H1 (cell line): ENCODE results near the gene DDAH2. TPM values are rescaled to one million over a fixed set of nuclear protein-coding genes. Genes with fewer than 3 reads are reported as not detected.

ENCODE experiments used
- CTCF ChIA-PET: fragments of 300-600 bp; sonication (Branson Sonifier 250); formaldehyde crosslinking; loops from one replicate; lab custom pipeline; 2021; ENCODE audit not compliant: partially characterized antibody; lab: Charles Lee
- POLR2A ChIA-PET: fragments of 300-600 bp; sonication (Branson Sonifier 250); formaldehyde crosslinking; loops from one replicate; lab custom pipeline; 2021; ENCODE audit warnings: inconsistent platforms; ENCODE audit not compliant: partially characterized antibody; lab: Charles Lee
- DNase-seq, 2 experiments: peaks; one replicate each; pipeline versions ENCODE4 v3.0.0 to v3.0.0-alpha.2; 2010 to 2022; ENCODE audit warnings: low spot score in 2 of 2, low read depth in 1 of 2, mixed read lengths in 1 of 2
- FAIRE-seq: peaks from 2 replicates; lab custom pipeline; 2011; peaks lifted over from hg19 to GRCh38; lab: Jason Lieb, UNC
- H2AFZ ChIP-seq: 2 replicates; pipeline ENCODE4 v1.8.1; 2012; ENCODE audit warnings: low read length, inconsistent platforms
- H2AK5ac ChIP-seq: 2 replicates; pipeline ENCODE4 v1.6.1; 2013; ENCODE audit warnings: low read depth, low read length
- H2BK120ac ChIP-seq: replicated peaks from 2 replicates; pipeline ENCODE3; 2013; ENCODE audit warnings: low read depth, low read length, inconsistent platforms
- H2BK12ac ChIP-seq: 2 replicates; pipeline ENCODE4 v1.6.1; 2013; ENCODE audit warnings: low read depth, low read length
- H2BK15ac ChIP-seq: 2 replicates; pipeline ENCODE4 v1.6.1; 2013; ENCODE audit warnings: low read length
- H2BK20ac ChIP-seq: 2 replicates; pipeline ENCODE4 v1.6.1; 2013; ENCODE audit warnings: low read length
- H2BK5ac ChIP-seq: 2 replicates; pipeline ENCODE4 v1.6.1; 2013; ENCODE audit warnings: low read depth, low read length
- H3K14ac ChIP-seq: 2 replicates; pipeline ENCODE4 v1.6.1; 2013; ENCODE audit warnings: inconsistent platforms; ENCODE audit not compliant: insufficient read length
- H3K18ac ChIP-seq: 2 replicates; pipeline ENCODE4 v1.6.1; 2013; ENCODE audit warnings: low read length; ENCODE audit errors: extremely low read depth
- H3K23ac ChIP-seq: 2 replicates; pipeline ENCODE4 v1.6.1; 2013; ENCODE audit warnings: inconsistent platforms; ENCODE audit not compliant: insufficient read length
- H3K23me2 ChIP-seq: 2 replicates; pipeline ENCODE4 v1.6.1; 2013; ENCODE audit warnings: low read depth, low read length
- H3K27ac ChIP-seq: 2 replicates; pipeline ENCODE4 v1.6.1; 2011; ENCODE audit warnings: low read depth, low read length, inconsistent platforms
- H3K27me3 ChIP-seq, 4 experiments: replicated peaks in 1 of 4; 1 replicate in 1 of 4; 2 replicates in 3 of 4; pipeline versions ENCODE4 v1.6.1 to v1.8.1; 2011 to 2013; ENCODE audit warnings: low read length in 3 of 4, mild to moderate bottlenecking in 3 of 4, inconsistent platforms in 2 of 4, mixed read lengths in 2 of 4, moderate library complexity in 1 of 4; ENCODE audit not compliant: control insufficient read depth in 3 of 4, insufficient read depth in 3 of 4; ENCODE audit errors: extremely low read depth in 1 of 4
- H3K36me3 ChIP-seq, 4 experiments: 2 replicates each; pipeline versions ENCODE4 v1.6.1 to v1.8.1; 2011 to 2013; ENCODE audit warnings: mild to moderate bottlenecking in 4 of 4, low read length in 3 of 4, moderate library complexity in 2 of 4, control low read depth in 1 of 4, inconsistent platforms in 1 of 4; ENCODE audit not compliant: insufficient read depth in 4 of 4, control insufficient read depth in 2 of 4
- H3K4ac ChIP-seq: replicated peaks from 2 replicates; pipeline ENCODE3; 2013; ENCODE audit warnings: low read length, low read depth, mixed read lengths, inconsistent platforms; ENCODE audit not compliant: insufficient read length
- H3K4me1 ChIP-seq, 4 experiments: replicated peaks in 1 of 4; 1 replicate in 1 of 4; 2 replicates in 3 of 4; pipeline versions ENCODE4 v1.6.1 to v1.8.1; 2011 to 2013; ENCODE audit warnings: low read length in 3 of 4, inconsistent platforms in 2 of 4, mixed read lengths in 1 of 4; ENCODE audit not compliant: insufficient read depth in 4 of 4, control insufficient read depth in 3 of 4
- H3K4me2 ChIP-seq, 2 experiments: 2 replicates each; pipeline versions ENCODE4 v1.6.1 to v1.8.1; 2011 to 2013; ENCODE audit warnings: low read depth in 2 of 2, low read length in 2 of 2, control low read depth in 1 of 2, inconsistent platforms in 1 of 2, mild to moderate bottlenecking in 1 of 2; ENCODE audit not compliant: insufficient read depth in 1 of 2
- H3K4me3 ChIP-seq, 4 experiments: fragments of 200-600, 300-600 bp in 1 of 4; sonication (generic), shearing (Covaris generic), sonication (Bioruptor Twin) in 1 of 4; 2 replicates each; pipeline versions ENCODE4 v1.5.1 to v1.8.1; 2011 to 2016; ENCODE audit warnings: low read length in 4 of 4, low read depth in 3 of 4, control low read depth in 2 of 4, inconsistent platforms in 2 of 4, mild to moderate bottlenecking in 2 of 4, mixed read lengths in 1 of 4, moderate library complexity in 1 of 4; ENCODE audit not compliant: insufficient read depth in 2 of 4; ENCODE audit errors: extremely low read depth in 1 of 4
- H3K56ac ChIP-seq: replicated peaks from 2 replicates; pipeline ENCODE3; 2013; ENCODE audit warnings: low read depth, mild to moderate bottlenecking, mixed read lengths, low read length, inconsistent platforms; ENCODE audit not compliant: insufficient read length
- H3K79me1 ChIP-seq: 2 replicates; pipeline ENCODE4 v1.6.1; 2013; ENCODE audit warnings: low read depth, low read length, control low read depth
- H3K79me2 ChIP-seq, 2 experiments: 2 replicates each; pipeline versions ENCODE4 v1.6.1 to v1.8.1; 2012 to 2013; ENCODE audit warnings: low read length in 2 of 2, mild to moderate bottlenecking in 2 of 2, inconsistent platforms in 1 of 2; ENCODE audit not compliant: insufficient read depth in 2 of 2, control insufficient read depth in 1 of 2
- H3K9ac ChIP-seq, 4 experiments: replicated peaks in 1 of 4; 1 replicate in 1 of 4; 2 replicates in 3 of 4; pipeline versions ENCODE4 v1.6.1 to v1.8.1; 2011 to 2013; ENCODE audit warnings: low read depth in 3 of 4, low read length in 3 of 4, control low read depth in 2 of 4, mild to moderate bottlenecking in 2 of 4, moderate library complexity in 2 of 4, inconsistent platforms in 1 of 4; ENCODE audit errors: extremely low read depth in 1 of 4
- H3K9me3 ChIP-seq, 2 experiments: 2 replicates each; pipeline versions ENCODE4 v1.6.1 to v1.8.1; 2012 to 2013; ENCODE audit warnings: mild to moderate bottlenecking in 2 of 2, moderate library complexity in 2 of 2, control low read depth in 1 of 2, inconsistent platforms in 1 of 2, low read depth in 1 of 2, low read length in 1 of 2, mixed read lengths in 1 of 2; ENCODE audit not compliant: insufficient read depth in 2 of 2
- H4K20me1 ChIP-seq, 2 experiments: replicated peaks in 1 of 2; 2 replicates each; pipeline versions ENCODE3 to v1.8.1; 2011 to 2013; ENCODE audit warnings: inconsistent platforms in 2 of 2, low read length in 2 of 2, mild to moderate bottlenecking in 1 of 2; ENCODE audit not compliant: insufficient read depth in 2 of 2, control insufficient read depth in 1 of 2
- H4K5ac ChIP-seq: 2 replicates; pipeline ENCODE4 v1.6.1; 2013; ENCODE audit warnings: low read length, low read depth, mixed read lengths, inconsistent platforms; ENCODE audit not compliant: insufficient read length
- H4K8ac ChIP-seq: 2 replicates; pipeline ENCODE4 v1.8.0; 2013; ENCODE audit warnings: mild to moderate bottlenecking, moderate library complexity, low read length, inconsistent platforms; ENCODE audit not compliant: insufficient read depth; ENCODE audit errors: extremely low read depth
- H4K91ac ChIP-seq: replicated peaks from 2 replicates; pipeline ENCODE3; 2013; ENCODE audit warnings: low read length, mixed read lengths, inconsistent platforms; ENCODE audit not compliant: insufficient read length
- BCL11A ChIP-seq, 2 experiments: IDR thresholded peaks; one replicate each; pipeline ENCODE4 v1.6.1; 2011; ENCODE audit warnings: low read depth in 2 of 2, low read length in 2 of 2, mild to moderate bottlenecking in 2 of 2
- CBX5 ChIP-seq: fragments of 300-800, 300-1000 bp; sonication (generic); IDR thresholded peaks from 2 replicates; pipeline ENCODE4 v1.7.1; 2016; ENCODE audit warnings: antibody characterized with exemption, low read length, low read depth
- NANOG ChIP-seq: IDR thresholded peaks from 2 replicates; pipeline ENCODE4 v1.6.1; 2011; ENCODE audit warnings: low read length, low read depth, mild to moderate bottlenecking, inconsistent platforms; ENCODE audit not compliant: insufficient read depth, poor library complexity, severe bottlenecking
- RXRA ChIP-seq: IDR thresholded peaks from 2 replicates; pipeline ENCODE4 v1.6.1; 2011; ENCODE audit warnings: low read depth, mild to moderate bottlenecking, low read length, moderate library complexity; ENCODE audit not compliant: insufficient read depth
- SAP30 ChIP-seq: fragments of 300-600 bp; sonication (generic); IDR thresholded peaks from 2 replicates; pipeline ENCODE4 v1.7.1; 2012; ENCODE audit warnings: low read length, moderate library complexity, mild to moderate bottlenecking, inconsistent platforms; ENCODE audit not compliant: insufficient read depth, insufficient replicate concordance
- SP1 ChIP-seq: IDR thresholded peaks from 2 replicates; pipeline ENCODE4 v1.6.1; 2011; ENCODE audit warnings: low read depth, low read length
- SRF ChIP-seq: IDR thresholded peaks from 2 replicates; pipeline ENCODE4 v1.6.1; 2011; ENCODE audit warnings: mild to moderate bottlenecking, low read depth, low read length, moderate library complexity
- WGBS, 2 experiments: shearing (Covaris generic) in 1 of 2; methylation state at CpG; one replicate each; pipeline versions ENCODE4 v1.1.6 to v1.1.7; 2013 to 2015; ENCODE audit warnings: low lambda C conversion rate in 2 of 2, mixed read lengths in 2 of 2, inconsistent platforms in 1 of 2, low coverage in 1 of 2, missing lambda C conversion rate in 1 of 2; ENCODE audit not compliant: insufficient replicate concordance in 2 of 2, insufficient coverage in 1 of 2, insufficient read length in 1 of 2; ENCODE audit errors: extremely low coverage in 1 of 2, missing lambda C conversion rate in 1 of 2; 5-methylcytosine and 5-hydroxymethylcytosine counted together
- polyA plus RNA-seq, 7 experiments: library from polyadenylated mRNA; depleted of rRNA in 3 of 7; stranded (reverse) in 5 of 7; unstranded in 2 of 7; fragments of >200 nt in 5 of 7; fragments of 200-250 nt in 2 of 7; gene quantifications; 1 replicate in 5 of 7; 2 replicates in 1 of 7; 4 replicates in 1 of 7; pipeline versions ENCODE4 v1.2.1 to v1.2.3, GENCODE V29; 2011 to 2013; ENCODE audit warnings: missing spikeins in 2 of 7, mixed read lengths in 2 of 7
- total RNA-seq: library from RNA; stranded (reverse); fragmentation: NEBNext Ultra II Directional; extraction: Animal tissue kit (Norgen Biotek cat#: 25700); gene quantifications from 2 replicates; pipeline ENCODE4 v1.2.1, GENCODE V29; 2021

DDAH2 gene
- total and polyA plus RNA-seq, 2 of the 8 experiments (the other 6 are each of a cell fraction or from before 2014, with no cell fraction given), result 53.3 to 73.5 TPM

DNA sequence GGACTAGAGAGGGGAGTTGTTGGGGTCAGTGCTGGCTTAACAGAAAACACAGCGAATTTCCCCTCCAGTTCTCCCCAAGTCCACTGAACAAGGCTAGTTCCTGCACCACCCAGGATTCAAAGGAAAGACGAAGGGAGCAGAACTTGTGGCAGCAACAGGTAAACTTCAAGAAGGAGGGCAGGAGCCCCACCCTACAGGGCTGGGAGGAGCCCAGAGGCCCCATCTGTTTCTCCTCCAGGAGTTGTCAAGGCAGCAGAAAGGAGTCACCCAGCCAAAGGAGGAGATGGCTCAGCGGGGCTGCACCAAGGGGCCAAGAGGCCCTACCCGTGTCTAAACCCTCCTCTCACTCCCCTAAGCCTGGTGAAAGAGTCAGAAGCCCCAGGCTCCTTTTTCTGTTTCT, 35.1 kb upstream of the DDAH2 start:
- Histone ChIP-seq H2BK15ac (no peak overlapping the region), H4K20me1 (no peaks in the 10 kb centered on the region), H3K23ac (no peak overlapping the region), H3K4me3 (no peak overlapping the region), H2BK120ac (no peak overlapping the region), H3K23me2 (peaks cover 3% of the 10 kb centered on the region; the same call in 1 of the 2 replicates), H2BK12ac (no peak overlapping the region), H3K56ac (no peak overlapping the region), H2AK5ac (no peak overlapping the region), H3K4ac (no peak overlapping the region), H2BK20ac (no peak overlapping the region), H2AFZ (no peak overlapping the region), H3K9me3 (no peaks in the 10 kb centered on the region), H2BK5ac (no peak overlapping the region), H4K91ac (no peak overlapping the region), H3K14ac (no peak overlapping the region), H3K79me2 (no peaks in the 10 kb centered on the region), H3K27ac (no peak overlapping the region), H3K36me3 (peaks cover 0 to 16% (median 1%) of the 10 kb centered on the region in 4 experiments; a peak in 3 of 8 replicates), H3K9ac (no peak overlapping the region), H4K5ac (no peak overlapping the region), H3K4me2 (no peak overlapping the region), H3K18ac (no peak overlapping the region), H3K27me3 (no peaks in the 10 kb centered on the region), H3K4me1 (peaks cover 0 to 11% (median under 1%) of the 10 kb centered on the region in 4 experiments; a peak in 4 of 7 replicates), H4K8ac (no peak overlapping the region), H3K79me1 (no peaks in the 10 kb centered on the region)
- CTCF ChIA-PET, result interaction anchor here (0.5 to 1.6 kb wide), 8 partner anchors 9 to 134 kb away, joined by 3 to 5 read pairs (median 3); partner anchors contain the start of genes CLIC1 and VWA7
- TF ChIP-seq BCL11A (IDR thresholded peaks at IDR 0.05; ENCODE audit: low read depth in 2 of 2, low read length in 2 of 2) (no peak), CBX5 (no peak), SP1 (no peak), NANOG (no peak), SAP30 (no peak), RXRA (no peak), SRF (no peak)
- WGBS, 2 experiments, result 98% methylated on average over 4 of the region's 4 CpGs; no CpG with 5 or more reads in 1 of the 2 experiments
- POLR2A ChIA-PET, result interaction anchor here (0.6 to 1.6 kb wide), 8 partner anchors 11 to 103 kb away, joined by 3 to 12 read pairs (median 4); partner anchors contain the start of genes C6orf47, DDAH2 and MSH5
- DNase-seq, result no peak
- FAIRE-seq, result no peak
